GM23338 (cell line): Measurements from ENCODE around the gene IFRD1. TPM values are rescaled to one million over a fixed set of nuclear protein-coding genes. Genes with fewer than 3 reads are reported as not detected.

Experiments used
- ATAC-seq: fragments of 200-7000 bp; cut with Tn5 transposase; 3 replicates; pipeline ENCODE4 v1.9.1; 2020
- DNase-seq: peaks from one replicate; pipeline ENCODE4 v3.0.0-alpha.2; 2015; ENCODE audit warnings: low spot score
- H2AFZ ChIP-seq: fragments of 200-600 bp; sonication (generic); 2 replicates; pipeline ENCODE4 v1.8.0; 2016; ENCODE audit warnings: antibody characterized with exemption, mild to moderate bottlenecking, moderate library complexity
- H3F3A ChIP-seq: fragments of 200-600 bp; sonication (generic); replicated peaks from 2 replicates; pipeline ENCODE4 v1.8.0; 2017; ENCODE audit warnings: antibody characterized with exemption, mixed run types, low read depth
- H3K27ac ChIP-seq: fragments of 200-600 bp; sonication (generic); 2 replicates; pipeline ENCODE4 v1.6.1; 2016; ENCODE audit warnings: low read depth
- H3K27me3 ChIP-seq: fragments of 200-600 bp; sonication (generic); 2 replicates; pipeline ENCODE4 v1.8.0; 2016; ENCODE audit warnings: mild to moderate bottlenecking, mixed run types, moderate library complexity; ENCODE audit not compliant: insufficient read depth
- H3K36me3 ChIP-seq: fragments of 200-600 bp; sonication (generic); 2 replicates; pipeline ENCODE4 v1.8.0; 2016; ENCODE audit warnings: mild to moderate bottlenecking; ENCODE audit not compliant: insufficient read depth
- H3K4me1 ChIP-seq: fragments of 200-600 bp; sonication (generic); 2 replicates; pipeline ENCODE4 v1.8.0; 2016; ENCODE audit warnings: mild to moderate bottlenecking, moderate library complexity; ENCODE audit not compliant: insufficient read depth
- H3K4me2 ChIP-seq: fragments of 200-600 bp; sonication (generic); 2 replicates; pipeline ENCODE4 v1.7.1; 2017; ENCODE audit warnings: mixed run types
- H3K4me3 ChIP-seq: fragments of 200-600 bp; sonication (generic); 2 replicates; pipeline ENCODE4 v1.6.1; 2016; ENCODE audit warnings: mixed run types
- H3K79me2 ChIP-seq: fragments of 200-600 bp; sonication (generic); replicated peaks from 2 replicates; pipeline ENCODE4 v1.8.0; 2017; ENCODE audit warnings: mild to moderate bottlenecking; ENCODE audit not compliant: insufficient read depth
- H3K9me2 ChIP-seq: fragments of 200-600 bp; sonication (generic); 2 replicates; pipeline ENCODE4 v1.8.0; 2017; ENCODE audit not compliant: insufficient read depth
- H4K20me1 ChIP-seq: fragments of 200-600 bp; sonication (generic); replicated peaks from 2 replicates; pipeline ENCODE4 v1.8.0; 2017; ENCODE audit warnings: mild to moderate bottlenecking; ENCODE audit not compliant: insufficient read depth
- H3K27ac Mint-ChIP-seq: 2 replicates; pipeline ENCODE4 v1.8.0; 2020; ENCODE audit warnings: inconsistent platforms, mild to moderate bottlenecking, moderate library complexity, mixed read lengths
- H3K27me3 Mint-ChIP-seq: 3 replicates; pipeline ENCODE4 v1.8.0; 2022; ENCODE audit warnings: low read depth, mild to moderate bottlenecking, moderate library complexity, mixed read lengths, inconsistent platforms; ENCODE audit not compliant: insufficient read depth, poor library complexity
- H3K36me3 Mint-ChIP-seq: 3 replicates; pipeline ENCODE4 v1.8.0; 2021; ENCODE audit warnings: low read depth, mild to moderate bottlenecking, inconsistent platforms, moderate library complexity, mixed read lengths
- H3K4me1 Mint-ChIP-seq: 3 replicates; pipeline ENCODE4 v1.8.0; 2020; ENCODE audit warnings: mild to moderate bottlenecking, inconsistent platforms, mixed read lengths
- H3K4me3 Mint-ChIP-seq: 3 replicates; pipeline ENCODE4 v1.8.0; 2021; ENCODE audit warnings: moderate library complexity, mild to moderate bottlenecking, inconsistent platforms, mixed read lengths
- H3K9me3 Mint-ChIP-seq: 3 replicates; pipeline ENCODE4 v1.8.0; 2020; ENCODE audit warnings: moderate library complexity, mild to moderate bottlenecking, inconsistent platforms, mixed read lengths
- CREB1 ChIP-seq: fragments of 250-450 bp; sonication (Bioruptor Pico); IDR thresholded peaks from 2 replicates; pipeline ENCODE4 v1.5.0; 2020; ENCODE audit warnings: low read depth, mild to moderate bottlenecking, moderate library complexity
- EZH2phosphoT487 ChIP-seq: fragments of 200-600 bp; sonication (generic); IDR thresholded peaks from one replicate; pipeline ENCODE4 v1.8.1; 2018; ENCODE audit warnings: antibody characterized with exemption; ENCODE audit not compliant: unreplicated experiment
- JUNB ChIP-seq: IDR thresholded peaks from one replicate; pipeline ENCODE4 v1.6.1; 2016; ENCODE audit warnings: antibody characterized with exemption; ENCODE audit not compliant: unreplicated experiment
- NANOG ChIP-seq: IDR thresholded peaks from 2 replicates; pipeline ENCODE4 v1.6.1; 2016; ENCODE audit warnings: antibody characterized with exemption, borderline replicate concordance
- POLR2AphosphoS5 ChIP-seq: IDR thresholded peaks from 2 replicates; pipeline ENCODE4 v1.6.1; 2016; ENCODE audit warnings: antibody characterized with exemption, low read depth
- REST ChIP-seq: IDR thresholded peaks from one replicate; pipeline ENCODE4 v1.6.1; 2018; ENCODE audit warnings: antibody characterized with exemption; ENCODE audit not compliant: unreplicated experiment
- STAT1 ChIP-seq: IDR thresholded peaks from one replicate; pipeline ENCODE4 v1.6.1; 2016; ENCODE audit warnings: antibody characterized with exemption; ENCODE audit not compliant: unreplicated experiment
- ZNF114 ChIP-seq: fragments of 250-450 bp; sonication (Bioruptor Pico); IDR thresholded peaks from 2 replicates; pipeline ENCODE4 v1.5.0; 2020; ENCODE audit warnings: mild to moderate bottlenecking, moderate library complexity
- polyA plus RNA-seq: library from polyadenylated mRNA; unstranded; fragments of >200 nt; fragmentation: Nextera tagmentation; extraction: Ambion mirVana; gene quantifications from 2 replicates; pipeline ENCODE4 v1.2.1, GENCODE V29; 2016
- total RNA-seq: library from RNA; depleted of rRNA; stranded (reverse); fragments of >200 nt; shearing (Covaris generic); gene quantifications from 2 replicates; pipeline ENCODE4 v1.2.3, GENCODE V29; 2014
- TF ChIP-seq, protein P1 (sequence below), 2 experiments: fragments of 200-600 bp in 1 of 2; sonication (generic) in 1 of 2; conservative IDR thresholded peaks; 2 replicates each; pipeline versions ENCODE4 v1.5.1 to v1.6.1; 2016 to 2017; ENCODE audit warnings: antibody characterized with exemption in 2 of 2, low read depth in 2 of 2, mild to moderate bottlenecking in 2 of 2, moderate library complexity in 1 of 2
- TF ChIP-seq, protein P2 (sequence below): IDR thresholded peaks from 2 replicates; pipeline ENCODE4 v1.6.1; 2016; ENCODE audit warnings: antibody characterized with exemption

The IFRD1 gene
- total and polyA plus RNA-seq, 2 experiments from 2014 or later, result 69.6 to 73.6 TPM

GRCh38 chr7:112511451-112512202 is 61.4 kb downstream of the IFRD1 start:
- H3K27me3 Mint-ChIP-seq, result no peaks in the 10 kb centered on the region
- Histone ChIP-seq H3K4me3 (no peak overlapping the region), H3K36me3 (no peaks in the 10 kb centered on the region), H3K27ac (no peak overlapping the region), H3F3A (no peaks in the 10 kb centered on the region), H2AFZ (no peak overlapping the region), H3K27me3 (no peaks in the 10 kb centered on the region), H4K20me1 (no peaks in the 10 kb centered on the region), H3K79me2 (no peaks in the 10 kb centered on the region), H3K4me1 (no peaks in the 10 kb centered on the region), H3K4me2 (no peak overlapping the region), H3K9me2 (no peaks in the 10 kb centered on the region)
- no peak overlapping the region for H3K4me3 Mint-ChIP-seq
- TF ChIP-seq EZH2phosphoT487 (no peak), ZNF114 (CRISPR knock-in tag) (no peak), POLR2AphosphoS5 (no peak), JUNB (no peak), STAT1 (no peak), NANOG (no peak), CREB1 (CRISPR knock-in tag) (no peak), REST (no peak)
- TF ChIP-seq, protein P1, sequence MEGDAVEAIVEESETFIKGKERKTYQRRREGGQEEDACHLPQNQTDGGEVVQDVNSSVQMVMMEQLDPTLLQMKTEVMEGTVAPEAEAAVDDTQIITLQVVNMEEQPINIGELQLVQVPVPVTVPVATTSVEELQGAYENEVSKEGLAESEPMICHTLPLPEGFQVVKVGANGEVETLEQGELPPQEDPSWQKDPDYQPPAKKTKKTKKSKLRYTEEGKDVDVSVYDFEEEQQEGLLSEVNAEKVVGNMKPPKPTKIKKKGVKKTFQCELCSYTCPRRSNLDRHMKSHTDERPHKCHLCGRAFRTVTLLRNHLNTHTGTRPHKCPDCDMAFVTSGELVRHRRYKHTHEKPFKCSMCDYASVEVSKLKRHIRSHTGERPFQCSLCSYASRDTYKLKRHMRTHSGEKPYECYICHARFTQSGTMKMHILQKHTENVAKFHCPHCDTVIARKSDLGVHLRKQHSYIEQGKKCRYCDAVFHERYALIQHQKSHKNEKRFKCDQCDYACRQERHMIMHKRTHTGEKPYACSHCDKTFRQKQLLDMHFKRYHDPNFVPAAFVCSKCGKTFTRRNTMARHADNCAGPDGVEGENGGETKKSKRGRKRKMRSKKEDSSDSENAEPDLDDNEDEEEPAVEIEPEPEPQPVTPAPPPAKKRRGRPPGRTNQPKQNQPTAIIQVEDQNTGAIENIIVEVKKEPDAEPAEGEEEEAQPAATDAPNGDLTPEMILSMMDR (conservative IDR thresholded peaks at IDR 0.05; ENCODE audit: low read depth in 2 of 2), result no peak
- TF ChIP-seq, protein P2, sequence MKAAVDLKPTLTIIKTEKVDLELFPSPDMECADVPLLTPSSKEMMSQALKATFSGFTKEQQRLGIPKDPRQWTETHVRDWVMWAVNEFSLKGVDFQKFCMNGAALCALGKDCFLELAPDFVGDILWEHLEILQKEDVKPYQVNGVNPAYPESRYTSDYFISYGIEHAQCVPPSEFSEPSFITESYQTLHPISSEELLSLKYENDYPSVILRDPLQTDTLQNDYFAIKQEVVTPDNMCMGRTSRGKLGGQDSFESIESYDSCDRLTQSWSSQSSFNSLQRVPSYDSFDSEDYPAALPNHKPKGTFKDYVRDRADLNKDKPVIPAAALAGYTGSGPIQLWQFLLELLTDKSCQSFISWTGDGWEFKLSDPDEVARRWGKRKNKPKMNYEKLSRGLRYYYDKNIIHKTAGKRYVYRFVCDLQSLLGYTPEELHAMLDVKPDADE, result no peak
- H3K9me3 Mint-ChIP-seq, result no peaks in the 10 kb centered on the region
- no peaks in the 10 kb centered on the region for H3K36me3 Mint-ChIP-seq
- H3K4me1 Mint-ChIP-seq, result peaks cover 1% of the 10 kb centered on the region; the same call in 2 of the 3 replicates
- DNase-seq (no peak), ATAC-seq (no peak)
- H3K27ac Mint-ChIP-seq, result no peak overlapping the region
